Effector CD8-positive, alpha-beta T cell (primary cell): ENCODE measurements around the gene PLD4.
A peak's percentile ranks its signal among the peaks of the same experiment; 100 is the strongest.

ENCODE experiments used
- DNase-seq: peaks from one replicate; lab custom pipeline; 2025; lab: John Stamatoyannopoulos, UW

PLD4 gene

DNA sequence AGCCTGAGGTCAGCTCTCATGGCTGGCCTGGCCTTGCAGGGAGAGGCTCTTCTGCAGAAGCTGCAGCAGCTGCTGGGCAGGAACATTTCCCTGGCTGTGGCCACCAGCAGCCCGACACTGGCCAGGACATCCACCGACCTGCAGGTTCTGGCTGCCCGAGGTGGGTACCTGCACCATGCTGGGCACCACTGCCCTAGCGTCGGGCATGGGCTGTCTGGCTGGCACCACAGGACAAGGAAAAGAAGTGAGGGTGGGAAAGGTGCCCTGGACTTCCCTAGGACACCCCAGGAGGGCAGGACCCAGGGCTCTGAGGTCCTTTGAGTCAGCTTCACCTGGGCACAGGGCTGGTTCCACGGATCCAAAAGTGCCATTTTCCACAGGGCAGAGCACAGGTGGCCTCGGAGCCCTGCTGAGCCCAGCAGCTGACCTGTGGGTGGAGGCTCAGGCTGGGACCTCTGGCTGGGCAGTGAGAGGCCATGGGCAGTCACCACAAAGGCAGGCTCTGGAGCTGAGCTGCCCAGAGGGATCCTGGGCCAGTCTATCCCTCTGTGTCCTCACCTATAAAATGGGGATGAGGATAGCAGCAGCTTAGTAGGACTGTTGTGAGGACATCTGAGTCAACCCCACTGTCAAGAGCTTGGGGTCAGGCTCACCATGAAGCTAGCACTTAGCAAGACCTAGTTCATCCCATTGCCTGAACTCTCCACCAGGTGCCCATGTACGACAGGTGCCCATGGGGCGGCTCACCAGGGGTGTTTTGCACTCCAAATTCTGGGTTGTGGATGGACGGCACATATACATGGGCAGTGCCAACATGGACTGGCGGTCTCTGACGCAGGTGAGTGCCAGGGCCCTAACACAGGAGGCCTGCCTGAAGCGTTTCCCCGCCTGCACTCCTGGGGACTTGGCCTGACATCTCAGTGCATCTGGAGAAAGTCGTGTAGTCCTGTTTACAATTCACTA lies 4.9 kb downstream of the PLD4 start:
- no peak for DNase-seq

- DNase-seq = no peak
Measured at GRCh38 chr14:104930526-104931303, 6.0 kb downstream of the PLD4 start.

DNA sequence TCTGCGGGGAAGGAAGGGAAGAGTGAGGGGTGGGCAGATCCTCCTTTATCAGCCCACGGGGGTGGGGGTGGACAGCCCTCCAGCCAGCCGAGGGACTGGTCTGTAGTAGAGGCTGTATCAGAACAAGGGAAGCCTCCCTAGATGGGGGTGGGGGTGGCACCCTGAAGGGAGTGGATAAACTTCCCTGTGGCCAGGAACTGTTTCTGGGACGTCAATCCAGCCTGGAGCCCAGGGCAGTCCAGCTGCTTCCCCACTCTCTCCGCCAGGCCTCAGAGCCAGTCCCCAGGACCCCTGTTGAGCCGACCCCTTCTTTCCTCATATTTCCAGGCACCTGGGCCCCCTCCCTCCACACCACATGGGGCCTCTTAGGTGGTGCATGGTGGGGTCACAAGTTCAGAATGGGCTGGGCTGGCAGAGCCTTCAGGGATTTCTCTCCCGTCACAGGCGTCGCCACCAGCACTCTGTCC lies 6.7 kb downstream of the PLD4 start:
- no peak for DNase-seq

DNA sequence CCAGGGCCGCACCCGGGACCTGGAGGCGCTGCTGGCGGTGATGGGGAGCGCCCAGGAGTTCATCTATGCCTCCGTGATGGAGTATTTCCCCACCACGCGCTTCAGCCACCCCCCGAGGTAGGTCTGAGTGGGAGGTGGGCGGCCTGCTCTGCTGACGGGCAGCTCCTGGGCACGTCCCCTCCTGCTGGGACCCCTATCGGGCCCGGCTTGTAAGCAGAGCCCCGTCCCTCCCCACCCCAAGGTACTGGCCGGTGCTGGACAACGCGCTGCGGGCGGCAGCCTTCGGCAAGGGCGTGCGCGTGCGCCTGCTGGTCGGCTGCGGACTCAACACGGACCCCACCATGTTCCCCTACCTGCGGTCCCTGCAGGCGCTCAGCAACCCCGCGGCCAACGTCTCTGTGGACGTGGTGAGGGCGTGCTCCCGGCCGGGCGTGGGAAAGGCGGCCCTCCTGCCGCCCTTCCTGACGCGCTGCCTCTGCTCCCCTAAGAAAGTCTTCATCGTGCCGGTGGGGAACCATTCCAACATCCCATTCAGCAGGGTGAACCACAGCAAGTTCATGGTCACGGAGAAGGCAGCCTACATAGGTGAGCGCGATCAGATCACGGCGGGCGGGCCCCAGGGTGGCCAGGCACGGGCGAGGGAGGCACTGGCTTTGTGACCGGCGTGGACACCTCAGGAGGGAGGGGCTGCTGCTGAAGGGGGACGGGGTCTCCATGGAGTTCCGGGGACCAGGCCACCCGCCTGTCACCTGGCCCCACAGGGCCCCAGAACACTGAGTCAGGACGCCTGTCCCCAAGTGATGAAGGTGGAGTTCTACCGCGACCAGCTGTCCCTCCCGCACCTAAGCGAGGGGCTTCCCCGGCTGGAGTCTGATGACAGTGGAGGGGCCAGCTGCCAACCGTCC lies 7.3 kb downstream of the PLD4 start:
- no peak for DNase-seq

DNA sequence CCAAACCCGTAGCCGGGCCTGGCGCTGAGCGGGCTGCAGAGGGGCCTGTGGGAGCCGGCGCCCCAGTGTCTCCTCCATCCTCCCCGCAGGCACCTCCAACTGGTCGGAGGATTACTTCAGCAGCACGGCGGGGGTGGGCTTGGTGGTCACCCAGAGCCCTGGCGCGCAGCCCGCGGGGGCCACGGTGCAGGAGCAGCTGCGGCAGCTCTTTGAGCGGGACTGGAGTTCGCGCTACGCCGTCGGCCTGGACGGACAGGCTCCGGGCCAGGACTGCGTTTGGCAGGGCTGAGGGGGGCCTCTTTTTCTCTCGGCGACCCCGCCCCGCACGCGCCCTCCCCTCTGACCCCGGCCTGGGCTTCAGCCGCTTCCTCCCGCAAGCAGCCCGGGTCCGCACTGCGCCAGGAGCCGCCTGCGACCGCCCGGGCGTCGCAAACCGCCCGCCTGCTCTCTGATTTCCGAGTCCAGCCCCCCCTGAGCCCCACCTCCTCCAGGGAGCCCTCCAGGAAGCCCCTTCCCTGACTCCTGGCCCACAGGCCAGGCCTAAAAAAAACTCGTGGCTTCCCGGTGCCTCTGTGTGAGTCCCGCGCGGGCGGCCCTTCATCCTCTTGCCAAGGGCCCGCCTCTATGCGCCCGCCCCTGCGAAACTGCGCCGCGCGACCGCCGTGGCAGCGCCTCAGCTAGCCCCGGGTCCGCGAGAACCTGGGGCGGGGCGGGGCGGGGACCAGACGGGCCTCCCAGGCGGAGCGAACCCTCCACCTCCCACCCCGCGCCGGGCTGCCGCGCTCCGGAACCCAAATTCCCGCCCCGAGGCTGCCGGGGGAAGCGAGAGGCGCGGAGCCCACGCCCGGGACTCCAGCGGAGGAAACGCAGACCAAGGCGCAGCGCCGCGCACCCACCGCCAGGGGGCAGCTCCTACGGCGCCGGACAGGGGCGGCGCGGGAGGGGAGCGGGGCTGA lies 8.3 kb downstream of the PLD4 start:
- peak; percentile 75 for DNase-seq

DNA sequence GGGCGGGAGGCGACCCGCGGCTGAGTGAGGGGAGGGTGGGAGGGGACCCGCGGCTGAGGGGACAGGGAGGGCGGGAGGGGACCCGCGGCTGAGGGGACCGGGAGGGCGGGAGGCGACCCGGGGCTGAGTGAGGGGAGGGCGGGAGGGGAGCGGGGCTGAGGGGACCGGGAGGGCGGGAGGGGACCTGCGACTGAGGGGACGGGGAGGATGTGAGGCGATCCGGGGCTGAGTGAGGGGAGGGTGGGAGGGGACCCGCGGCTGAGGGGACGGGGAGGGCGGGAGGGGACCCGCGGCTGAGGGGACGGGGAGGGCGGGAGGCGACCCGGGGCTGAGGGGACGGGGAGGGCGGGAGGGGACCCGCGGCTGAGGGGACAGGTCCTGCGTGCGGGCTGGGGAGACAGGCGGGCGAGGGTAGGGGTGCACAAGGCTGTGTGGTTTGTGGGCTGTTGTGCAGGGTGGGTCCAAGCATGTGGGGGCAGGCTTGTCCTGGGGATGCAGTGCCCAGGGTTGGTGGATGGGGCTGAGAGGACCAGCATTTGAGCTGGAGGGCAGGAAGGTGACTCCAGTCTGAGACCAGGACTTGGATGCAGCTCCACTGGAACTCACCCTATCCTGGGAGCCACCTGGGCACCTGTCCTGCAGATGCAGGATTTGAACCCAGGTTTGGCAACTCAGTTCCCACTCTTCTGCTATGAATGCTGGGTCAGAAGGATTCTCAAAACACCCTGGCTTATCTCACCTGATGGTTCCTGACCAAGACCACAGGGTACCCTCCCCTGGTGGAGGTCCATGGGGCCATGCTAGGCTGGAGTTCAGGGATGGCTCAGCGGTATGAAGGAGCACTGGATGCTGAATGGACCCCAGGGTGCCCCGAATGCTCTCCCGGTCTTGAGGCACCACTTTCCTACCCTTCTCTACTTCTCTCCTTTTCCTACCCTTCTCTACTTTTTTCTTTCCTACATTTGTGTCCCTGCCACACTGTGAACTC lies 9.4 kb downstream of the PLD4 start:
- no peak for DNase-seq

GRCh38 chr14:104935026-104935650 lies 10.5 kb downstream of the PLD4 start:
- DNase-seq = no peak

GRCh38 chr14:104935955-104936354 lies 11.3 kb downstream of the PLD4 start:
- DNase-seq = no peak

GRCh38 chr14:104936361-104937155 lies 11.9 kb downstream of the PLD4 start:
- no peak for DNase-seq

GRCh38 chr14:104937161-104937560 lies 12.5 kb downstream of the PLD4 start:
- no peak for DNase-seq

- no peak for DNase-seq
Measured at GRCh38 chr14:104937694-104938365, 13.2 kb downstream of the PLD4 start.

DNA sequence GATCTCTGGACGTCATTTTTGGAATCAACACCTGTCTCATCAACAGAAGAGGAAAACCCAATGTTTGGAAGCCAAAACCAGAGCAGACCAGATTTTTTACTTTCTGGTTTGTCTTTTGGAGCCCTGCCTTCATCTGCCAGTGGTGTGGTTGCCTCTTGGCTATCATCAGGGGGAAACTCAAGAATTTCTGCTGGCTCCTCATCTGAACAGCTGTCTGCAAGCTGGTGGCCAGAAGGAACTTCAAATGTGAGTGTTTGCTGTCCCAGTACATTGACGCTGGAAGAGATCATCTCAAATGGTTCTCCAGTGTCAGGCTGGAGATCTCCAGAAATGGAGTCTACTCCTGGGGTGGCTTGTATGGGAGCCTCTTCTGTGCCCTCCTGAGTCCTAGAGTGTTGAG lies 13.8 kb downstream of the PLD4 start:
- DNase-seq = no peak

GRCh38 chr14:104938960-104939359 lies 14.3 kb downstream of the PLD4 start:
- no peak for DNase-seq

DNA sequence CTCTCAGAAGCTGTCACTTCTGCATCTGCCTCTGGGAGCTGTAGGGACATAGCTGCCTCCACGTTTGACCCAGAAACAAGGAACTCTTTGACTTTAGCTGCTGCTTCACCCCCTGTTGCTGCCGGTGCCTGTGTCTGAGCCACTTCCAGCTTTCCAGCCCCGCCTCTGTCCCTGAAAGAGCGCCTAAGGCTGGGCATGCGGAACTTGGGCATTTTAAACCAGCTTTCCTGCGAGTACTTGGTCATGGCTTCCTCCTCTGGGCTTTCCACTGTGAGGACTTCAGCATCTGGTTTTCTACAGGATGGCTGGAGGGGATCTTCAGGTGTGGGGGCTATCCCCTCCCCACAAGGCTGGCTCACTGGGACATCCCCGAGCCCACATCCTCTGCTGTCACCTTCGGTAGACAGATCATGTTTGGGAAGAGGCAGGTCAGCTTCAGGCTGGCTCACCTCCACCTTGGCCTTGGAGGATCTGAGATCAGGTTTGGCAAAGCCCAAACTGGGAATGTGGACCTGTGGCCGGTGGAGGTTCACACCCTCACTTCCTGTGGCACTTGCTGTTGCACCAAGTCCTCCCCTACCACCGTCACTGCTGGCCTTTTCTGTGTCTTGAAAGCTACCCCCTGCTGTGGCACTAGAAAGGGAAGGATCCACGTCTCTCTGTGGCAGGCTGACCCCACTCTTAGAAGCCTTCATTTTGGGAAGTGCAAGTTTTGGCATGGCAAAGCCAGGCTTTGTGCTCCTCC lies 15.2 kb downstream of the PLD4 start:
- DNase-seq = no peak

DNA sequence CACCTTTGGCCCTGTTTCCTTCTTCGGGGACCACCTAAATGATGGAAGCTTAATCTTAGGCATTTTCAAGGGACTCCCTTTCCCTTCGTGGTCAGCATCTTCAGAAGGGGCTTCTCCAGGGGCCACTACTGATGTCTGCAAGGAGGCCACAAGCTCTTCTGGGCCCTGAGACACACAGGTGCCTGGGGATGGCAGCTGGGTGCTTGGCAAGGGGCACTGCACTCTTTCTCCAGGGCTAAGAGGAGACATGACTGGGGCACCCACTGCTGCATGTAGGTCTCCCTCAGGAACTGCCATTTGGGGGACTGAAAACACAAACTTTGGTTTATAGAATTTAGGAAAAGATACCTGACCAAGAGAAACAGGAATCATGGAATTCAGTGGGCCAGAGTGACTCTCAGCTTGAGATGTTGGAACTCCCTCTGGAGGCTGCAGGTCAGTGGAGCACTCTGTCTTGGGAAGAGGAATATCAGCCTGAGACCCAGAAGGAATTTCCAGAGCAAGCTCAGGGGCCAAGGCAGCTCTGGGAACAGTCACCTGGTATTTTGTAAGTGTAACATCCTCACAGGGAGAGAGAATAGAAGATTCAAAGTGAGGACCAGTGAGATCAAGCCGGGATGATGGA lies 16.0 kb downstream of the PLD4 start:
- no peak for DNase-seq
